WERI-Rb-1 (cell line): ENCODE measurements around the gene MSMB.

Source experiments
- DNase-seq: peaks from one replicate; pipeline ENCODE4 v3.0.0-alpha.2; 2020
- H3K27ac ChIP-seq: fragments of 250-450 bp; sonication (Bioruptor Pico); 2 replicates; pipeline ENCODE4 v1.5.1; 2020; ENCODE audit warnings: mild to moderate bottlenecking, moderate library complexity
- H3K27me3 ChIP-seq: fragments of 250-450 bp; sonication (Bioruptor Pico); 2 replicates; pipeline ENCODE4 v1.5.1; 2021; ENCODE audit warnings: mild to moderate bottlenecking, low read depth, moderate library complexity; ENCODE audit not compliant: insufficient read depth, severe bottlenecking
- H3K36me3 ChIP-seq: fragments of 250-450 bp; sonication (Bioruptor Pico); 2 replicates; pipeline ENCODE4 v1.5.1; 2020; ENCODE audit warnings: mild to moderate bottlenecking, moderate library complexity
- H3K4me3 ChIP-seq: 2 replicates; pipeline ENCODE4 v1.5.1; 2011; ENCODE audit warnings: low read depth, mild to moderate bottlenecking, control low read depth, low read length
- H3K9me3 ChIP-seq: fragments of 250-450 bp; sonication (Bioruptor Pico); 2 replicates; pipeline ENCODE4 v1.5.1; 2021; ENCODE audit warnings: mild to moderate bottlenecking, moderate library complexity; ENCODE audit not compliant: severe bottlenecking
- TF ChIP-seq, protein P1 (sequence below): IDR thresholded peaks from 2 replicates; pipeline ENCODE4 v1.5.1; 2011; ENCODE audit warnings: low read depth, mild to moderate bottlenecking, control low read depth, inconsistent platforms, low read length

The MSMB gene

DNA sequence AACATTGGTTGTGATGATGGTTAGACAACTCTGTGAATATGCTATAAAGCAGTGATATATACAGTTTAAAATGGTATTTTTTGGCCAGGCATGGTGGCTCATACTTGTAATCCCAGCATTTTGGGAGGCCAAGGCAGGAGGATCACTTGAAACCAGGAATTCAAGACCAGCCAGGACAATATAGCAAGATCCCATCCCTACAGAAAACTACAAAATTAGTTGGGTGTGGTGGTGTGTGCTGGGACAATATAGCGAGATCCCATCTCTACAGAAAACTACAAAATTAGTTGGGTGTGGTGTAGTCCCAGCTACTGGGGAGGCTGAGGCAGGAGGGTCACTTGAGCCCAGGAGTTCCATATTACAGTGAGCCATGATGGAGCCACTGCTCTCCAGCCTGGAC lies 27.5 kb upstream of the MSMB start:
- Histone ChIP-seq H3K9me3 (no peaks in the 10 kb centered on the region), H3K36me3 (no peaks in the 10 kb centered on the region), H3K27me3 (no peaks in the 10 kb centered on the region), H3K4me3 (no peak overlapping the region), H3K27ac (no peak overlapping the region)
- TF ChIP-seq, protein P1, sequence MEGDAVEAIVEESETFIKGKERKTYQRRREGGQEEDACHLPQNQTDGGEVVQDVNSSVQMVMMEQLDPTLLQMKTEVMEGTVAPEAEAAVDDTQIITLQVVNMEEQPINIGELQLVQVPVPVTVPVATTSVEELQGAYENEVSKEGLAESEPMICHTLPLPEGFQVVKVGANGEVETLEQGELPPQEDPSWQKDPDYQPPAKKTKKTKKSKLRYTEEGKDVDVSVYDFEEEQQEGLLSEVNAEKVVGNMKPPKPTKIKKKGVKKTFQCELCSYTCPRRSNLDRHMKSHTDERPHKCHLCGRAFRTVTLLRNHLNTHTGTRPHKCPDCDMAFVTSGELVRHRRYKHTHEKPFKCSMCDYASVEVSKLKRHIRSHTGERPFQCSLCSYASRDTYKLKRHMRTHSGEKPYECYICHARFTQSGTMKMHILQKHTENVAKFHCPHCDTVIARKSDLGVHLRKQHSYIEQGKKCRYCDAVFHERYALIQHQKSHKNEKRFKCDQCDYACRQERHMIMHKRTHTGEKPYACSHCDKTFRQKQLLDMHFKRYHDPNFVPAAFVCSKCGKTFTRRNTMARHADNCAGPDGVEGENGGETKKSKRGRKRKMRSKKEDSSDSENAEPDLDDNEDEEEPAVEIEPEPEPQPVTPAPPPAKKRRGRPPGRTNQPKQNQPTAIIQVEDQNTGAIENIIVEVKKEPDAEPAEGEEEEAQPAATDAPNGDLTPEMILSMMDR: no peak
- DNase-seq: no peak

- Histone ChIP-seq H3K27me3 (no peaks in the 10 kb centered on the region), H3K9me3 (no peaks in the 10 kb centered on the region), H3K4me3 (no peak overlapping the region), H3K27ac (no peak overlapping the region), H3K36me3 (no peaks in the 10 kb centered on the region)
- no peak for DNase-seq
- TF ChIP-seq, protein P1: no peak
Observed at GRCh38 chr10:46070749-46071148, 24.7 kb upstream of the MSMB start.

GRCh38 chr10:46069771-46070463 lies 23.8 kb upstream of the MSMB start:
- Histone ChIP-seq H3K27me3 (no peaks in the 10 kb centered on the region), H3K9me3 (no peaks in the 10 kb centered on the region), H3K36me3 (no peaks in the 10 kb centered on the region), H3K4me3 (no peak overlapping the region), H3K27ac (no peak overlapping the region)
- TF ChIP-seq, protein P1: no peak
- DNase-seq: no peak

GRCh38 chr10:46068905-46069304 lies 22.8 kb upstream of the MSMB start:
- no peak for DNase-seq
- Histone ChIP-seq H3K9me3 (no peaks in the 10 kb centered on the region), H3K36me3 (no peaks in the 10 kb centered on the region), H3K4me3 (no peak overlapping the region), H3K27ac (no peak overlapping the region), H3K27me3 (no peaks in the 10 kb centered on the region)
- TF ChIP-seq, protein P1: no peak

DNA sequence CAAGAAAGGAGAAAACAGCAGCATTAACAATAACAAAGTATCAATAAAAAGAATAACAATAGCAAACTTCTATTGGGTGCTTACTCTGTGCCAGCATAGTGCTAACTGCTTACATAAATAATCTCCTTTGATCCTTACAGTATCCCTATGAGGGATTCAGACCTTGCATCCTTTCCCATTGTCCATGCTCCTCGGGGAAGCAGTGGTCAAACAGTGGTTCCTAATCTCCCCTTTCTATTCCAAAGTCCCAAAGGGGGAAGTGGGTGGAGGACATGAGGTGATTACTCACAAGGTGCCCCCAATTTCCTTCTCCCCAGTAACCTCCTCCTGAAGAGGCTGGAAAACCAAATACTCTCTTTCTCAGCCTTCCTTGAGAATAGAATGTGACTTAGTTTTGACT lies 22.0 kb upstream of the MSMB start:
- TF ChIP-seq, protein P1: no peak
- Histone ChIP-seq H3K9me3 (no peaks in the 10 kb centered on the region), H3K4me3 (no peak overlapping the region), H3K27ac (no peak overlapping the region), H3K36me3 (no peaks in the 10 kb centered on the region), H3K27me3 (no peaks in the 10 kb centered on the region)
- DNase-seq: no peak

DNA sequence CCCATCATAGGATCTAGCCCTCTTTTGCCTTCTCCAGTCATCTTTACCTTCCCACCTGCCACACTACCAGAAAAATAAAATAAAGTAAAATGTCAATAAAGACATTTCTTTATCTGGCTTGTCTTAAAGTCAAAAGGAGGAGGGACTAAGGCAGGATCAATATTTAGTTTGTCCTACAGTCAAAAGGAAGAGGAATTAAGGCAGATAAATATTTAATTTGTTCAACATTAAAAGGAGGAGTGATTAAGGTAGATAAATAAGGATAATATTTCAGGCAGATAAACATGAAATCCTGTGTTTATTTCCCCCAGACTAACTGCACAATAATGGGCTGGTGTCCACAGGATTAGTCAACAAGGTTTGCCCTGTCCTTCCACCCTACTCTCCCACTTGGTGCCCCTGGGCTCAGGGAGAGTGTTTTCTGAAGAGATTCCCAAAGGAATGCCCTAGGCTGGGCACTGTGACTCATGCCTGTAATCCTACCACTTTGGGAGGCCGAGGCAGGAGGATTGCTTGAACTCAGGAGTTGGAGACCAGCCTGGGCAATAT lies 18.3 kb upstream of the MSMB start:
- Histone ChIP-seq H3K27me3 (no peaks in the 10 kb centered on the region), H3K27ac (no peak overlapping the region), H3K4me3 (no peak overlapping the region), H3K9me3 (no peaks in the 10 kb centered on the region), H3K36me3 (no peaks in the 10 kb centered on the region)
- no peak for DNase-seq
- TF ChIP-seq, protein P1: no peak
